GM10266 (cell line): Measurements from ENCODE around the gene PFKFB2.

Source experiments
- DNase-seq: peaks from one replicate; pipeline ENCODE4 v3.0.0; 2012; ENCODE audit errors: extremely low spot score
- CTCF ChIP-seq: IDR thresholded peaks from 2 replicates; pipeline ENCODE4 v1.5.1; 2012; ENCODE audit warnings: mild to moderate bottlenecking, low read depth; ENCODE audit not compliant: control insufficient read depth, insufficient read depth; ENCODE audit errors: missing control alignments

Gene PFKFB2

GRCh38 chr1:207045453-207045852, 7.6 kb upstream of the PFKFB2 start:
- DNase-seq = no peak
- TF ChIP-seq CTCF = no peak

GRCh38 chr1:207047505-207047904, 5.6 kb upstream of the PFKFB2 start:
- no peak for TF ChIP-seq CTCF
- no peak for DNase-seq

- DNase-seq = no peak
- TF ChIP-seq CTCF = no peak
Observed at GRCh38 chr1:207048041-207048440, 5.0 kb upstream of the PFKFB2 start.

GRCh38 chr1:207049054-207049453, 4.0 kb upstream of the PFKFB2 start:
- TF ChIP-seq CTCF = no peak
- DNase-seq = no peak

- DNase-seq = no peak
- no peak for TF ChIP-seq CTCF
Observed at GRCh38 chr1:207049514-207049913, 3.6 kb upstream of the PFKFB2 start.

- peak; percentile 58 for DNase-seq
- peak; percentile 66 for TF ChIP-seq CTCF
Observed at GRCh38 chr1:207049974-207050391, 3.1 kb upstream of the PFKFB2 start.

GRCh38 chr1:207050480-207051190, 2.4 kb upstream of the PFKFB2 start:
- peak; percentile 86 for DNase-seq
- no peak for TF ChIP-seq CTCF
